NCI-H1105 (cell line): ENCODE measurements around the gene JAKMIP2.

ENCODE experiments used
- DNase-seq: peaks from one replicate; lab custom pipeline; 2025; lab: John Stamatoyannopoulos, UW

Gene JAKMIP2

DNA sequence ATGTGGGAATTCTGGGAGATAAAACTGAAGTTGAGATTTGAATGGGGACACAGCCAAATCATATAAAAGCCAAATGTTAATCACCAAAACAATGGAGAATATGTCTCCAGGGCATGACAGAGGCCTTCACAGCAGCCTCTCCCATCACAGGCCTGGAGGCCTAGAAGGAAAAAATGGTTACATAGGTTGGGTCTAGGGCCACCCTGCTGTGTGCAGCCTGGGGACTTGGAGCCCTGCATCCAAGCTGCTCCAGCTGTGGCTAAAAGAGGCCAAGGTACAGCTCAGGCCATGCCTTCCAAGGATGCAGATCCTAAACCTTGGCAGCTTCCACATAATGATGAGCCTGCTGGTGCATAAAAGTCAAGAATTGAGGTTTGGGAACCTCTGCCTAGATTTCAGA is 85.1 kb downstream of the JAKMIP2 start:
- DNase-seq: no peak

GRCh38 chr5:147694772-147695171 is 87.8 kb downstream of the JAKMIP2 start:
- DNase-seq: no peak

DNA sequence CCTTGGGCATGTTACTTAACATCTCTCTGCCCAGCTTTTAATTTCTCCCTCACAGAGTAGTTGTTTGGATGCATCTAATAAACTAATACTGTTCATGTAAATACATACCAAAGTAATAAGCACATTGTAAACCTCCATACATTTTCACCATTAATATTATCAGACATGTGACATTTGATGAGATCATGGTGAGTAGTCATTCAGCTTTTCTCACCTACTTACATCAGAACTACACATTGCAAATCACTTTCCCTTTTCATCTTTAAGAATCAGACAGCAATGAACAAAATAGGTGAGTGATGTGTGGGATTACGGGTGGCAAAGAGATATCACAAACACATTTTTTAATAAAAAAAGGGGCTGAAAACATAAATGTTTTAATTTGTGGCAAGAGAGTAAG is 89.3 kb downstream of the JAKMIP2 start:
- DNase-seq: no peak

DNA sequence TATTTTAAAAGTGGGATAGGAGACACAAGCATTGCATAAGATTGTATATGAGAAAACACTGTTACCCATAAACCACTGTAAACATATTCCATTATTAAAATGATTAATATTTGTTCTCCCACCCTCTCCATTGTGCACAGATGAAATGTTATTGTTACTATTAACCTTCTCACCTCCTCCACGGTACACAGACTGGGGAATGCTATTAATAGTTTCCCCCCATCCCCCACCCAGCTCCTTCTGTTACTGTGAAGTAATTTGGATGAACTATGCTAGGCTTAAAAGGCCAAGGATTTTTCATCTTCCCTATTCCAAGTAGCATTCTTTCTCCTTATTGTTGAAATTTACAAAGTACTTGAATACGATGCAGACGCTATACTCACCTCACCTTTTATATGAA is 91.4 kb downstream of the JAKMIP2 start:
- DNase-seq: no peak

DNA sequence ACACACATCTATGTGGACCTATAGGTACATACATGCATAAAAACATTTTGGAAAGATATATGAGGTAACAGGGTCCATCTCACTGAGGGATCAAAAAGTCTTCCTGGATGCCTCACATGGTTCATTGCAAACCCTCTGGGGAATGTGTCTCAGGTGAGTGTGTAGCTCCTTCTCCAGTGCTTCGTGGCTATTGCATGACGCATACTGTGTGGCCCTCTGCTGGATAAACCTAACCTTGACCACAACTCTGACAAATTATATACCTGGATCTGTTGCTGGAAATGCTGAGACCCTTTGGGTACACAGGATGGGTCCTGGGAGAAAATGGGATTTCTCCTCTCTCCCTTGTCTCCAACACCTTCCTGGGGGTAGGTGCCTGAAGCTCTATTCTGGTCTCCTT is 91.9 kb downstream of the JAKMIP2 start:
- no peak for DNase-seq

GRCh38 chr5:147689426-147689825 is 93.1 kb downstream of the JAKMIP2 start:
- DNase-seq: no peak

GRCh38 chr5:147688656-147689356 is 93.7 kb downstream of the JAKMIP2 start:
- no peak for DNase-seq

DNA sequence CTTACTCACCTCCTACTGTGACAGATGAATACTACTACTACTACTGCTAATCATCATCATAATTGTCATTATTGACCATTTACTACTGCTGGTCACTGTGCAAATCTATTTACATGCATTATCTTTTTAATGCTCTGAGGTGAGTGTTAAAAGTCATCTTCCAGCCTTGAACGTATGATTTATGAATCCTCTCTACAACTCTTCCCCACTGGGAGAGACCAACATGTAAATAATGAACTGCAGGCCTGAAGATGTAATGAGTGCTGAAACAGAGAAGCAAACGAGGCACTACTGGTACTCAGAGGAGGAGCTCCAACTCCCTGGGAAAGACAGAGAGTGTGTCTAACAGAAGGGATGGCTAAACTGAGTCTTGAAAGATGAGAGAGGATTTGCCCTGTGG is 95.4 kb downstream of the JAKMIP2 start:
- no peak for DNase-seq

DNA sequence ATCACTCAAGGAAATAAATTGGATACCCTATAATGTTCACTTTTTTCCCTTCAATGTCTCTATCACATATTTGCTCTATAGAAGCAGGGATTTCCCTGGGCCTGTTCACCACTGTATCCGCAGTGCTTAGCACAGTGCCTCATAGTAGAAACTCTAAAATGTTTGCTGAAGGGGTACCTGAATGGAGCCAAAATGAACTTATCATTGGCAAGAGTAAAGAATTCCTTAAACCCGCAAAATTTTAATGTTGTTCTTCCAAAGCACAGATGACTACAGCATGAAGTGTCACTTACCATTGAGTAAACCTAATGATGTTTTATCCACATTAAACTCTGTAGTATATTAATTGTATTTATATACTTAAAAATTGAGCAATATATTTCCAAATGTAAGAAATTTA is 96.1 kb downstream of the JAKMIP2 start:
- DNase-seq: no peak

GRCh38 chr5:147685993-147686392 is 96.5 kb downstream of the JAKMIP2 start:
- no peak for DNase-seq

- DNase-seq: no peak
These were observed 107.4 kb downstream of the JAKMIP2 start for GRCh38 chr5:147675168-147675567.

DNA sequence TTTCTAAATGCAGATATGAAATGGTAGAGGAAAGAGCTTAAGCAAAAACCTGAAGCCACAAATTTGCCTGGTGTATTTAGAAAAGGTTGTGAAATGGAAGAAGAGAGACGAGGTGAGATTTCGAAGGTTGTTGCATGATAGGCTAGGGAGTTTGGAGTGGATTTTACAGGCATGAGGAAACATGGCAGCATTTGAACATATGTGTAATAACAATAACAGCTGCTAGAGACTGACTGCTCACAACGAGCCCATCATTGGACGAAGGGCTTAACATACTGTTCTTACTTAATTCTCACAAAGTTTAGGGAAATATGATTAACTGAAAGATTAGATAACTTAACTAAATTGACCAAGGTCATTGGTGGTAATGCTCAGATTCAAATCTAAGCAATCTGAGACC is 108.1 kb downstream of the JAKMIP2 start:
- DNase-seq: no peak

- no peak for DNase-seq
These were observed 108.7 kb downstream of the JAKMIP2 start for GRCh38 chr5:147673791-147674190.

- no peak for DNase-seq
These were observed 109.3 kb downstream of the JAKMIP2 start for GRCh38 chr5:147673266-147673665.

GRCh38 chr5:147671365-147671764 is 111.2 kb downstream of the JAKMIP2 start:
- no peak for DNase-seq

GRCh38 chr5:147670815-147671214 is 111.7 kb downstream of the JAKMIP2 start:
- DNase-seq: no peak

DNA sequence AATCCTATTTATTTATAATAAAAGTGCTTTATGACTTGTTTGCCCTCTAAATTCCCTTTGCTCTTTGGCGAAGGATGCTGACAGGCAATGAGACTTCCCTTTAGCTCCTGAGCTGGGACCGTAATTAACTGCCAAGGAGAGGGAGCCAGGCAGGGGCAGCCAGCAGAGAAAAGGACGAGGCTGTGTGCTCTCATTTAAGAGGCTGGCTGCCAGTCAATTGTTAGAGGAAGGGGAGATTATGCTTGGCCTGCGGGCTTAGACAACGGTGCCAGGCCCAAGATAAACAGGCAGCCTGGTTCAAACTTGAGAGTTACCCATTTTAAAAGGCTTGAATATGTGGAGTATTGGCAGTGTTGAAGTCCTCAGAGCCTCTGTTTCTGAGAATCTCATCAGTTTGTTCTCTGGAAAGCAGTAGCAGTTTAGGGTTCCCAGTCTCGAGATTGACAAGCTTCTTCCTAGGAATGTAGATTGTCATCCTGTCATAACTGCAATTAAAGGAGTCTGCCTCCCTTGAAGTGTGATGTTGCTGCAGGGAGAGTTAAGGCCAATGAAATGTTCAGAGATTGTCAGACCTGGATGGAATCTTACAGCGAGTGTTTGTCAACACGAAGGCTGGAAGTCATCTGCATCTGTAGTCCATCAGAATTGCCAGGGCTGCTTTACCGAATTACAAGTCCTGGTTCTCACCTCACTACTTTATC is 113.2 kb downstream of the JAKMIP2 start:
- DNase-seq: peak; percentile 4

- no peak for DNase-seq
These were observed 114.1 kb downstream of the JAKMIP2 start for GRCh38 chr5:147668385-147668784.

GRCh38 chr5:147667363-147667762 is 115.2 kb downstream of the JAKMIP2 start:
- no peak for DNase-seq

DNA sequence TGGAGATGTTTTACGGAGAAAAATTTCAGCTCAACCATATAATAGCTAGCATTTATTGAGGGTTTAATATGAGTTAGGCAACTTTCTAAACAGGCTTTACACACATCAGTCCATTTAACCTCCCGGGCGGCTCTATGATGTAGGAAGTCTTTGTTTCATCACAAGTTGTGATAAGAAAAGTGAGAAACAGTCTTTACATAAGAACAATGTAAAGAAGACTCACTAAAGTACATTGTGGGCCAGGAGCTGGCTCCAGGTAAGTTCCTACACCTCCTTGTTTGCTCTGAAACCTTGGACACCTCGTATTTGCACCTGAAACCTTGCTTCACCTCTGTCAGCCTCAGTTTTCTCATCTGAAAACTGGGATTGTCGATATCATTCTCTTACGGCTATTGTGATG is 116.1 kb downstream of the JAKMIP2 start:
- DNase-seq: no peak

- DNase-seq: no peak
These were observed 121.0 kb downstream of the JAKMIP2 start for GRCh38 chr5:147661541-147661940.

GRCh38 chr5:147659166-147659929 is 123.2 kb downstream of the JAKMIP2 start:
- no peak for DNase-seq

DNA sequence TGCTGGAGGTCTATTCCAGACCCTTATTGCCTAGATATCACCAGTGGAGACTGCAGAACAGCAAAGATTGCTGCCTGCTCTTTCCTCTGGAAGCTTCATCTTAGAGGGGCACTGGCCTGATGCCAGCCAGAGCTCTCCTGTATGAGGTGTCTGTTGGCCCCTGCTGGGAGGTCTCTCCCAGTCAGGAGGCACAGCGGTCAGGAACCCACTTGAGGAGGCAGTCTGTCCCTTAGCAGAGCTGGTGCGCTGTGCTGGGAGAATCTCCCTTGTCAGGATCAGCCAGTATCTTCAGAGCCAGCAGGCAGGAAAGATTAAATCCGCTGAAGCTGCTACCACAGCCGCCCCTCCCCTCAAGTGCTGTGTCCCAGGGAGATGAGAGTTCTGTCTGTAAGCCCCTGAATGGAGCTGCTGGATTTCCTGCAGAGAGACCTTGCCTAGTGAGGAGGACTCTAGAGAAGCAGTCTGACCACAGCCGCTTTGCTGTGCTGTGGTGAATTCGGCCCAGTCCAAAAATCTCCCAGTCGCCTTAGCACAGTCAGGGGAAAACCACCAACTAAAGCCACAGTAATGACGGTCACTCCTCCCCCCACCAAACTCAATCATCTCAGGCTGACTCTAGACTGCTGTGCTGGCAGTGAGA is 124.1 kb downstream of the JAKMIP2 start:
- no peak for DNase-seq
